Astrocyte (in vitro differentiated cells and primary cell): ENCODE measurements around the gene VGLL2. TPM values are rescaled to one million over a fixed set of nuclear protein-coding genes. Genes with fewer than 3 reads are reported as not detected.

ENCODE experiments used
- DNase-seq: peaks from one replicate; pipeline ENCODE4 v3.0.0-alpha.2; 2010; ENCODE audit warnings: low read depth
- FAIRE-seq: peaks from 2 replicates; lab custom pipeline; 2011; peaks lifted over from hg19 to GRCh38; lab: Jason Lieb, UNC
- H2AFZ ChIP-seq: 2 replicates; pipeline ENCODE4 v1.6.0; 2012; ENCODE audit warnings: low read depth, low read length, inconsistent platforms
- H3K27ac ChIP-seq: 2 replicates; pipeline ENCODE4 v1.5.1; 2011; ENCODE audit warnings: low read depth, low read length, inconsistent platforms
- H3K27me3 ChIP-seq: 2 replicates; pipeline ENCODE4 v1.6.0; 2011; ENCODE audit warnings: low read length, inconsistent platforms; ENCODE audit not compliant: insufficient read depth
- H3K36me3 ChIP-seq: 2 replicates; pipeline ENCODE4 v1.5.1; 2011; ENCODE audit warnings: low read length, inconsistent platforms; ENCODE audit not compliant: insufficient read depth
- H3K4me1 ChIP-seq: 2 replicates; pipeline ENCODE4 v1.5.1; 2011; ENCODE audit warnings: low read length, inconsistent platforms; ENCODE audit not compliant: insufficient read depth
- H3K4me2 ChIP-seq: 2 replicates; pipeline ENCODE4 v1.6.0; 2012; ENCODE audit warnings: low read length, inconsistent platforms
- H3K4me3 ChIP-seq: 2 replicates; pipeline ENCODE4 v1.5.1; 2011; ENCODE audit warnings: low read depth, mild to moderate bottlenecking, low read length, inconsistent platforms; ENCODE audit not compliant: insufficient read depth
- H3K79me2 ChIP-seq: 2 replicates; pipeline ENCODE4 v1.6.0; 2012; ENCODE audit warnings: mild to moderate bottlenecking, low read length, inconsistent platforms; ENCODE audit not compliant: insufficient read depth
- H3K9ac ChIP-seq: 2 replicates; pipeline ENCODE4 v1.6.0; 2012; ENCODE audit warnings: mild to moderate bottlenecking, low read length, inconsistent platforms
- H3K9me3 ChIP-seq: 2 replicates; pipeline ENCODE4 v1.5.1; 2012; ENCODE audit warnings: low read depth, mild to moderate bottlenecking, low read length, inconsistent platforms; ENCODE audit not compliant: insufficient read depth
- H4K20me1 ChIP-seq: 2 replicates; pipeline ENCODE4 v1.6.0; 2012; ENCODE audit warnings: low read length, inconsistent platforms; ENCODE audit not compliant: insufficient read depth
- H3K27ac Mint-ChIP-seq: one replicate; pipeline ENCODE4 v1.8.0; 2021; ENCODE audit warnings: mild to moderate bottlenecking, mixed read lengths; ENCODE audit not compliant: unreplicated experiment
- H3K27me3 Mint-ChIP-seq: one replicate; pipeline ENCODE4 v1.8.0; 2021; ENCODE audit warnings: low read depth, mixed read lengths; ENCODE audit not compliant: unreplicated experiment
- H3K36me3 Mint-ChIP-seq: one replicate; pipeline ENCODE4 v1.8.0; 2021; ENCODE audit warnings: low read depth, mixed read lengths; ENCODE audit not compliant: unreplicated experiment
- H3K4me1 Mint-ChIP-seq: one replicate; pipeline ENCODE4 v1.8.0; 2021; ENCODE audit warnings: low read depth, mixed read lengths; ENCODE audit not compliant: unreplicated experiment
- H3K4me3 Mint-ChIP-seq: one replicate; pipeline ENCODE4 v1.8.0; 2021; ENCODE audit warnings: mild to moderate bottlenecking, moderate library complexity, mixed read lengths; ENCODE audit not compliant: unreplicated experiment
- H3K9me3 Mint-ChIP-seq: one replicate; pipeline ENCODE4 v1.8.0; 2021; ENCODE audit warnings: mild to moderate bottlenecking, mixed read lengths; ENCODE audit not compliant: unreplicated experiment
- CTCF ChIP-seq: IDR thresholded peaks from 2 replicates; pipeline ENCODE4 v1.5.1; 2011; ENCODE audit warnings: low read depth, mild to moderate bottlenecking, inconsistent platforms, low read length, moderate library complexity; ENCODE audit not compliant: insufficient read depth
- EZH2 ChIP-seq: IDR thresholded peaks from 2 replicates; pipeline ENCODE4 v1.6.1; 2012; ENCODE audit warnings: mild to moderate bottlenecking, low read length, inconsistent platforms; ENCODE audit not compliant: insufficient read depth
- total RNA-seq: library from RNA; stranded (reverse); gene quantifications from 2 replicates; pipeline ENCODE4 v1.2.1, GENCODE V29; 2021

The VGLL2 gene
- total RNA-seq, 1 donor from 2014 or later, result 1.7 TPM

DNA sequence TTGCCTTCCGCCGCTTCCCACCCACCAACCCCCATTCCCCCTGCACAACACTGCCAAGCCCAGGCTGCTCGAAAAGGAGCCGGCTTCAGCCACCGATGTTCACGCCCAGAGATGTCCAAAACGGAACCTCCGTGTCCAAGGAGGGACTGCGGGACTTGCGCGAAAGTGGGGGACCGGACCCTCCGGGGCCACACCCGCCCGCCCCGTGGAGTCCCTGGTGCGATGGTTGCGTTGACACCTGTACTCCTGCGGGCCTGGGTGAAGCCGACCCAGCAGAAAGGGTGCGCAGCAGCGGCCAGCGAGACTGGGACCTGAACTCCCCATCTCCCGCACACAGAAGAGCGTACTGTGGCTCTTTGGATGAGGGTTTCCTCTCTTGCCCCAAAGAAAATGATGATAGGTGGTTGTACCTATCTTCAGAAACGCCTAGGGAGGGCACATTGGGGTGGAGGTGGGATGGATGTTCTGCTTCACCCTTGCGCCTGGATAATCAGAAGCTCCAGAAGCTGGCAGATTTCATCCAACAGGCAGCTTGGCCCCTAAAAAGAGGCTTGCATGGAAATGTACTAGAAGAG, 1.9 kb upstream of the VGLL2 start:
- Histone ChIP-seq H3K27ac (no peak overlapping the region), H3K4me2 (no peak overlapping the region), H3K36me3 (no peaks in the 10 kb centered on the region), H3K79me2 (no peaks in the 10 kb centered on the region), H3K9me3 (no peaks in the 10 kb centered on the region), H3K4me3 (no peak overlapping the region), H2AFZ (no peak overlapping the region), H4K20me1 (peaks cover 3% of the 10 kb centered on the region), H3K4me1 (peaks cover 11% of the 10 kb centered on the region), H3K9ac (no peak overlapping the region), H3K27me3 (peaks cover 83% of the 10 kb centered on the region)
- Mint-ChIP-seq H3K36me3 (peaks cover 2% of the 10 kb centered on the region), H3K4me1 (no peaks in the 10 kb centered on the region), H3K27me3 (peaks cover 69% of the 10 kb centered on the region), H3K9me3 (peaks cover 2% of the 10 kb centered on the region), H3K27ac (no peak overlapping the region), H3K4me3 (no peak overlapping the region)
- FAIRE-seq, result no peak
- no peak for DNase-seq
- TF ChIP-seq EZH2, result peak; percentile 61
- TF ChIP-seq CTCF, result no peak

DNA sequence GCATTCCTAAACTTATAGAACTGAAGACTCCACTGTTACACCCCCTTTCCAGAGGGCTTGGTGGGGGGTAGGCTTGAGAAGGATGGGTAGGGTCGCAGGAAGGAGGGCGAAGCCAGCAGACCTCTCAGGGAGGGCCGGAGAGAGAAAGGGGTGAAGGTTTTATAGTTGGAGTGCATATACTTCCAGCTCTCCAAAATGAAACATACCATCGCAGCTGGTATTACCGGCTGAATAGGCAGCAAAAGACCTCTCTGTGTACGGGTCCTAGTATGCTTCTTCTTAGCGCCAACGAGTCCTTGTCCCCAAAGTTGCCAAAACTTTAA, 1.0 kb upstream of the VGLL2 start:
- peak overlapping the region; percentile 85 for H3K4me3 Mint-ChIP-seq
- TF ChIP-seq EZH2 (no peak), CTCF (no peak)
- FAIRE-seq, result no peak
- Histone ChIP-seq H3K79me2 (no peaks in the 10 kb centered on the region), H3K4me1 (peaks cover 11% of the 10 kb centered on the region), H3K4me3 (peak overlapping the region; percentile 40), H3K9me3 (no peaks in the 10 kb centered on the region), H3K36me3 (no peaks in the 10 kb centered on the region), H3K27me3 (peaks cover 89% of the 10 kb centered on the region), H4K20me1 (peaks cover 3% of the 10 kb centered on the region), H3K4me2 (peak overlapping the region; percentile 83), H2AFZ (peak overlapping the region; percentile 64), H3K9ac (no peak overlapping the region), H3K27ac (no peak overlapping the region)
- H3K36me3 Mint-ChIP-seq, result peaks cover 2% of the 10 kb centered on the region
- H3K27me3 Mint-ChIP-seq, result peaks cover 78% of the 10 kb centered on the region
- no peak for DNase-seq
- H3K9me3 Mint-ChIP-seq, result peaks cover 4% of the 10 kb centered on the region
- H3K27ac Mint-ChIP-seq, result no peak overlapping the region
- H3K4me1 Mint-ChIP-seq, result no peaks in the 10 kb centered on the region

DNA sequence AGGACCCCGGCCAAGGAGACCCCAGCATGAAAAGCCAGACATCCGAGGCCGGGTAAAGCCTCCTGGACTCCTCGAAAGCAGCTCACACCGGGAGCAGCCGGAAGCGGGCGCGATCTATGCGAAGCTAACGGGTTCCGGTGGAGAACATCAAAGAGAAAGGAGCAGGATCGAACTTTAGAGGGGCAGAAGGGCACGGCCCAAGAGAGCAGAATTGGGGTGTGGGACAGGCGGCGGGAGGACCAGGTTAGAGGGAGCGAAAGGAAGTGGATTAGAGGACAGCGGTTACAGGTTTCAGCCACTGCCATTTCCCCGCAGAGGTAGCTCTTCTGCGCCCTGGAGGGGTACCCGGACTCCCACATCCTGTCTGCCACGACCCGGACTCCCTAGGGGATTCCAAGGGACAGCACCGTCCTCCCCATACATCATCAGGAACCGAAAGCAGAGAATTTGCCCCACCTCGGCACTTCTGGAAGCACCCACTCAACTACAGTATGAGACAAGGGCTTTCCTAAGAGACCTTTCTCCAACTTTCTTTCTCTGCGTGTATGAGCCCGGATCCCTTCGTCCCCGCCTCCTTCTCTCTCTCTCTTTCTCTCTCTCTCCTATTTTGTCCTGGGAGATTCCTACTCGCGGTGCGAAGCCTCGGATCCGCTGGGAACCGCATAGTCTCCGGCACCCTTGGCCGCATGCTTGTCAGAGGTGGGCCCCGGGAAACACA, 507 bp upstream of the VGLL2 start:
- FAIRE-seq (no peak), DNase-seq (peak; percentile 6)
- Mint-ChIP-seq H3K4me1 (no peaks in the 10 kb centered on the region), H3K4me3 (peak overlapping the region; percentile 85), H3K36me3 (peaks cover 2% of the 10 kb centered on the region), H3K9me3 (peaks cover 4% of the 10 kb centered on the region), H3K27me3 (peaks cover 83% of the 10 kb centered on the region), H3K27ac (peak overlapping the region; percentile 30)
- H3K36me3 ChIP-seq, result no peaks in the 10 kb centered on the region
- peak overlapping the region; percentile 64 for H2AFZ ChIP-seq
- H3K79me2 ChIP-seq, result no peaks in the 10 kb centered on the region
- no peak overlapping the region for H3K9ac ChIP-seq
- TF ChIP-seq EZH2 (peak; percentile 5), CTCF (no peak)
- H4K20me1 ChIP-seq, result peaks cover 3% of the 10 kb centered on the region
- peak overlapping the region; percentile 40 for H3K4me3 ChIP-seq
- peaks cover 90% of the 10 kb centered on the region for H3K27me3 ChIP-seq
- peak overlapping the region; percentile 83 for H3K4me2 ChIP-seq
- no peaks in the 10 kb centered on the region for H3K9me3 ChIP-seq
- H3K27ac ChIP-seq, result no peak overlapping the region
- H3K4me1 ChIP-seq, result peaks cover 11% of the 10 kb centered on the region
